Measurements from ENCODE around the gene NEUROD2.

NEUROD2 gene

DNA sequence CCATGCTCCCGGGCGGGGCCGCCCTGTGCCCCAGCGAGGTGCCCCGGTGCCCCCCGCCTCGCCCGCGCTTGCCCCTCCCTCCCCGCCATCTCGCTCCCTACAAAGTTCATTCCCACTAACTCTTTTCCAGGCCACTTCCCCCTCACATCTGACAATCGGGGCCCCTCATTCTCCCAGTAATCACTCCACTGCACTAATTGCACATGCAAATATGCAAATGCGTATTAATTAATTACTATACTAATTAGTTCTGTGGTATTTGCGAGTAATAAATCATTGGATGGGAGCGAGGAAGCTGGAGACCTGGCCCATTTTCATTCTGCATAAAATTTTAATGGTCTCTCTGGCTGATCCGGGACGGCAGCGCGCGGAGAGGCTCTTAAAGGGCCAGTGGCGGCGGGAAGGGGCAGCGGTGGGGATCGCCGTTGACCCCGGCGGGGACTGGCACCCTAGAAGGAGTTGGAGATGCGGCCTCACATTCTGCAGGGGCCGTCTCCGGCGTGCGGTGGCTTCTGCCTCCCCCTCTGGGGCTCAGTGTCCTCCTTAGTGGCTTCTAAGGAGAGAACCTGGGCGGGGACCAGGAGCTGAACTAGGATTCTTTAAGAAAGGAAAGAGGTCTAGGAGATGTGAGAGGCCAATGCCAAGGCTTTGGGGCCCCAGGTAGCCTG lies 10.7 kb upstream of the NEUROD2 start:
- DNase-seq, result no peak

DNA sequence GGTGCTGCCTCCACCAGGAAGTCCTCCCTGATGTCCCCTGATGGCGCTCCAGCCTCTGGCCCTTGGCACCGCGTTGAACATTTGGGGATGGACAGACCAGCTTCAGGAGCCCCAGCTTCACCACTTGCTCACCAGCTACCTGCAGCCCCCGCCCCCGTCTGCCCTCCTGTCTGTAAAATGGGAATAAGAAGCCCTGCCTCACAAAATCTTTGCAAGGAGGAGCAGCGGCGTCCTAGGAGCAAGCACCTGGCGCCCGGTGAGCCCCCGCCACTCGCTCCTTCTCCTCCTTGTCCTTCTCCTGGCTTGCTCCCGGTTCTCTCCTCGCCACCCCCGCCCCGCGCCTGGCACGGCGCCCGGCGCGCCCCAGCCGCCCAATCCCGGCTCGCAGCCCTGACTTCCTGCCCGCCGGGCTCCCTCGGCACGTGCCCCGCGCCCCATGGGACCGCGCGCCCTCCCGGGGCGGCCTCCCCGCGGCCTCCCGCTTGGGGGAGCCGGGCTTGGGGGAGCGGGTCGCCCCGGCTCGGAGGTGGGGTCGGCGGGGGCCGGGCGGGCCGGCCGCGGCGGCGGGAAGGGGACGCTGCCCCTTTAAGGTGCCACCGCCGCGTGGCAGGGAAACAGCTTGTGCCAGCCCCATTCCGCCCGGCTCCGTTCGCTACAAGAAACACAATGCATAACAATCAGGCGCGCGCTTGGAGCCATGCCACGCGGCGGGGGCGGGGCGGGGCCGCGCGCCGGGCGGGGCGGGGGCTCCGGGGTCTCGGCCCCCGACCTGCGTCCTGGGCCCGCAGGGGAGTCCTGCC lies 9.9 kb upstream of the NEUROD2 start:
- peak; percentile 40 for DNase-seq

DNA sequence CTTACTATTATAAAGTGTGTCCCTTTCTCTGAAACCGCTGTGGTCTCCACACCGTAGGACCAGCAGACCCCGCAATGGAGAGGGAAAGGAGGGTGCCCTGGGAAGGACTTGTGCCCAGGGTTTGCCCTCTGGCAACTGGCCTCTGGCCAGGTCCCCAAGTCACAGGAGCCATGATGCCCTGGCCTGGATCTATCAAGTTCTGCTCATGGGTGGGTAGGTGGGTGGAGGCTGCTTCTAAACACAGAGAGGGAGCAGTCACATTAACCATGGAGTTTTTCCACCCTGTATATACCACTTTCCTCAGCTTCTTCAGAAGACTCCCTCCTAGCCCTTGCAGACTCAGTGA lies 9.4 kb upstream of the NEUROD2 start:
- DNase-seq, result no peak

- DNase-seq, result no peak
Measured at GRCh38 chr17:39615434-39615833, 7.7 kb upstream of the NEUROD2 start.

GRCh38 chr17:39614545-39615157 lies 6.9 kb upstream of the NEUROD2 start:
- no peak for DNase-seq

GRCh38 chr17:39612935-39613464 lies 5.3 kb upstream of the NEUROD2 start:
- DNase-seq, result no peak

- DNase-seq, result no peak
Measured at GRCh38 chr17:39612291-39612894, 4.7 kb upstream of the NEUROD2 start.

GRCh38 chr17:39611401-39612112 lies 3.8 kb upstream of the NEUROD2 start:
- no peak for DNase-seq

DNA sequence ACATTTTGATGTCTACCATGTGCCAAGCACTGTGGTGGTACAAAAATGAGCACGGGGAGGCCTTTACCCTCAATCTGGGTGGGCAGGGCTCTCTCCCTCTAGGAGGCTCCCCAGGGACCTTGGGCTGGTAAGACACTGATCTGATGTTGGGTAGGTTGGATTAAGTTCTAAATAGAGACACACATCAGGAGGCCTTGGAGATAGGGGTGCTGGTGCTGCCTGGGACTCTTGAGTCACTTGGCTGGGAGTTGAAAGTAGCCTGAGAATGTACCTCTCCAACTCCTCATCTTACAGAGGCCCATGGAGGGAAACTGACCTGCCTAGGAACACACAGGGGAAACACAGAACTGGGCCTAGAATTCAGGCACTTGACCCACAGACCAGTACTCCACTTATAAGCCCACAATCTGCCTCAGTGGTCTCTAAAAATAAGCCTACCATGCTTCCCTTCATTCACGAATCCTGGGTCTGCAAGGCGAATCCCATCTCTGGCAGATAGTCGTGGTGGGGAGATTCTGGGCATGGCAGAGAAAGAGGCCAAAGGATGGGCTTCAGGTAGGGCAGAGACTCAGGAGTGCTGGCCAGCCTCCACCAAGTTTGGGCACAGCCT lies 1.8 kb upstream of the NEUROD2 start:
- DNase-seq, result no peak

DNA sequence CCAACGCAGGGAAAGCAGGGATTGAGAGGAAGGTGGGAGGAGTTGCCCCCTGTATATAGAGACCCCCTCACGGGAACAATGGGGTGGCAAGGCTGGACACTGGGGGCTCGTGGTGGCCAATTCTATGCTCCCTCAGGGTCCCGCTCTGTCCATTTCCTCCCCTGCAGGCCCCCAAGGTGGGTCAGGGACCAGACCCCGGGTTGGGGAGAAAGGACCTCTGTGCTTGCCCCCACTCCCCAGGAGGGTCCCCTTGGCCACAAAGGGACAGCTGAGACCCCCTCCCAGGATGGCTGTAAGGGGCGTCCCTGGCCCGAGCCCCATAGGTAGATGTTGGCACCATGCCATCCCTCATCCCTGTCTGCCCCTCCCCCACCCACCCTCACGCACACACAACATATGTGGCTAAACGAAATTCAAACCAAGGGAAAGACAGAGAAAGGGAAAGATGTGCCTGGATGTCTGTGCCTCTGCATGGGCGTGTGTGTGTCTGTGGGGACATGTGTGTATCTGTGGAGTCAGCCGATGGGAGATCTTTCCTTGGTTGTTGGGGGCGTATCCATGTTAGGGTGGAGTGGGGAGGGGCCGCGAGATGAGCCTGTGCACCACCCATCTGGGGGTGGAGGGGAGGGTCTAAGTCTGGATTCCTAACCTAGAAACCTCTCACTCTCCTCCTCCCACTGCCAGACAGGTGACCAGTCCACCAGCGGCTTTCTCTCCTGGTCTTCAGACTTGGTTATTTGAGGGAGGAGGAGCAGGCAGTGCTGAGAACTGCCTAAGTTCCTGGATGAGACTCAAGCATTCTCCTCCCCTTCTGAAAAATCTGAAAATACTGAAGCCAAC lies 642 bp upstream of the NEUROD2 start:
- DNase-seq, result no peak

- no peak for DNase-seq
Measured at GRCh38 chr17:39607057-39607850, 466 bp downstream of the NEUROD2 start.

- no peak for DNase-seq
Measured at GRCh38 chr17:39606434-39607056, 1.2 kb downstream of the NEUROD2 start.

DNA sequence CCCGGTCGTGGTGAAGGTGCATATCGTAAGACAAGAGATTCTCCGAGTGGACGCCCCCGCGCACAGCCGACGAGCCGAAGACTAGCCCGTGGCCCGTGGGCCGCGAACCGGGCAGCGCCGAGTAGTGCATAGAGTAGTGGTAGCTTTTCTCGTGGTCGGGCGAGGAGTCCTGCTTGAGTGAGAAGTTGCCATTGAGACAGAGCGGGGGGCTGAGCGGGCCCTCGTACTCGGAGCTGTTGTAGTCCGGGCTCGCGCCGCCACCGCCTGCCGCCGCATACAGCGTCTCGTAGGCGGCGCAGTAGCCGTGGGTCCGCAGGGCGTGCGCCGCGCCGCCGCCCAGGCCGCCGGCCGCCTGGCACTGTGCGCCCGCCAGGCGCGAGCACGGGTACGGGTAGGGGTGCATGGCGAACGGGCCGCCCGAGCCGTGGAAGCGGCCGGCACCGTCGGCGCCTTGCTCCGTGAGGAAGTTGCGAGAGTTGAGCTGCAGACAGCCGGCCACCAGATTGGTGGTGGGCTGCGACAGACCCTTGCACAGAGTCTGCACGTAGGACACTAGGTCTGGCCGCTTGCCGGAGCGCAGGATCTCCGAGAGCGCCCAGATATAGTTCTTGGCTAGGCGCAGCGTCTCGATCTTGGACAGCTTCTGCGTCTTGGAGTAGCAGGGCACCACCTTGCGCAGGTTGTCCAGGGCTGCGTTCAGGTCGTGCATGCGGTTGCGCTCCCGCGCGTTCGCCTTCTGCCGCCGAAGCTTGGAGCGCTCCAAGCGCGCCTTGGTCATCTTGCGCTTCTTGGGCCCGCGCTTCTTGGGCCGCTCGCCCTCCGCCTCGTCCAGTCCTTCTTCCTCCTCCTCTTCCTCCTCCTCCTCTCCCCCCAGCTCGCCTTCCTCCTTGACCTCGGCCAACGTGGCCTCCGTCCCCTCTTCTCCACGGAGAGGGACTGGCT lies 2.0 kb downstream of the NEUROD2 start:
- no peak for DNase-seq

DNA sequence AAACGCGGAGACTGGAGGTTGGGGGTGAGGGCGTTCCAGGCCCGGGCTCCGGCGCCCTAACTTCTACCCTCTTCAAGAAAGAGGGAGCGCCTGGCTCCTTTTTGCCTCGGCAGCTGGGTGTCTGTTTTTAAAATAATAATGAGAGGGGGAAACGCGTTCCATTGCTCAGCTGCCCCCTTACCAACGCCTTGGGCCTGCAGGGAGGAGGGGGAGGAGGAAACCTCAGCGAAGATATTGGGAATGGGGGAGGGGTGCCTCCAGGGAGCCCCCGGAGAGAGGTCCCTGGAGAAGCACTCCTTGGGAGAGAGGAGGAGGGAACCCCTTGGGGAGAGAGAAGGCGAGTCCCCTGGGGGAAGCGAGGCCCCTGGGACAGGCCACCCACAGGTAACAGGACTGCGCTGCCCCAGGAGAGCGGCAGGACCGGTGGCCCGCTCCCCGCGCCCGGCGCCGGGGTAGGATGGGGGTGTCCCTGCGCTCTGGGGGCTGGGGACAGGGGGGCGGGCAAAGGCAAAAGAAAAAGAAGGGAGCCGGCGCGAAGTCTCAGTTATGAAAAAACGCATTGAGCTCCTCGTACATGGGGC lies 2.7 kb downstream of the NEUROD2 start:
- DNase-seq, result no peak

DNA sequence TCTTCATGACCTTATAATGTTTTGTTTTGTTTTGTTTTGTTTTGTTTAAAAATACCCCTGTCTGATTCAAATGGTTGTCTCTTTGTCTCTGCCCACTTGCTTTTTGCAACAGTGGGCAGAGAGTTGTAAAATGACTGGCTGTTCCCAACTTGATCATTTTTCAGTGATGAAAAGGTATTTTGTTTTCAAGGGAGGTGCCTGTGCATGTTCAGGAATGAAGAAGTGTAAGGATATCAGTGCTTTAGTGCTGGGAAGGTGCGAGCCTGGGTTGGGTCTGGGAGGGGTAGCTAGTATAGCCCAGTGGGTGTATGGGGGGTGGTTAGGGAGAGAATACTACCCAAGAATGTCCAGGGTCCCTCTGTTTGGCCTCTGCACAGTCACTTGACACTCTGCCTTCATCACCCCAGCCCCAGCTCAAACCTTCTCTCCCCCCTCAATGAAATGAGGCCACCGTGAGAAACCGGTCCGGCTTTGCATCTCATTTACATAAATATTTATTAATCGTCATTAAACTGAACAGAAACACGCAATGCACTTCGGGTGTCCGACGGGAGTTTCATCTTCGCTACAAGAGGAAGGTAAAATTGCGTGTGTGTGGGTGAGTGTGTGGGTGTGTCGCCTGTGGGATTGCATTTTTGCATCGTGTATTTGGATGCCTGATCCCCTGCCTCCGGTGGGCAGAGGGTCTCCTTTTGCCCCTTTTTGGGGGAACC lies 4.3 kb downstream of the NEUROD2 start:
- no peak for DNase-seq

DNA sequence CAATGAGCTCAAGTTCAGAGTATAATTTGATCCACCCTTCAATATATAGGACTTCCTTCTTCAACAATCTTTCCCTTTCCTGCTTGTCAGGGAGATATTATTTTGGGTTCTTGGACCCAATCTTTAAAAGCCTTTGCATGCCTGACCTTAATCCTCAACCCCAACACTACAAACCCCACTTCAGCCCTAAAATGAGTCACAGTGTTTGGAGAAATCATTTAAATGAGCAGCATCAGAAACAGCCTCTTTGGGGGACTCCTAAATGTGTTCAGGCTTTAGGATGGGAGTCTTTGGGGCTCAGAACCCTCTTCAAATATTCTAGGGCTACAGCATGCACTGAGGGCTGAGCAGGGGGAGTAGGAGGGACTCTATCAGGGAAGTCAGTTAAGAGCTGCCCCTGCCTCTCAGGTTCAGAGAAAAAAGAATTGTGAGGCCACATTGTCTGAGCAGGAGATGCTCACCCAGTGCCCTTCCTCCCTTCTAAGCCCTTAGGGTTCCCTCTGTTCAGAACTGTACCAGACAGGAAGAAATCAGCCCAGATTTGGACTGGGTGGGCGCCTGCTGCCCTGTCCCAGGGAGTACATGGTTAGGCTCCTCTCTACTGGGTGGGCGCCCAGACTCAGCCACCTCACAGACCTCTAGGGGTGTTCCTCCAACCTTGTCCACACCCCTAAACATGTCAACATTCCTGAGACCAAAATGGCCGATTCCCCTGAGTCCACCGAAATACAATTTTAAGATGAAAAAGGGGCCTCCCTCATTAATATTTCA lies 5.0 kb downstream of the NEUROD2 start:
- no peak for DNase-seq
